Smooth muscle cell (in vitro differentiated cells): Measurements from ENCODE around the gene HSPB6. TPM values are rescaled to one million over a fixed set of nuclear protein-coding genes. Genes with fewer than 3 reads are reported as not detected.

Experiments used
- DNase-seq: peaks from one replicate; lab custom pipeline; 2025; ENCODE audit not compliant: unreplicated experiment; lab: John Stamatoyannopoulos, UW
- H2AFZ ChIP-seq: fragments of 200-600 bp; sonication (generic); 2 replicates; pipeline ENCODE4 v1.6.0; 2016; ENCODE audit warnings: antibody characterized with exemption, low read depth, mild to moderate bottlenecking
- H3F3A ChIP-seq: fragments of 200-600 bp; sonication (generic); 2 replicates; pipeline ENCODE4 v1.6.0; 2017; ENCODE audit warnings: antibody characterized with exemption, low read depth
- H3K27ac ChIP-seq: fragments of 200-600 bp; sonication (generic); 2 replicates; pipeline ENCODE4 v1.5.1; 2016; ENCODE audit warnings: low read depth, mild to moderate bottlenecking
- H3K27me3 ChIP-seq: fragments of 200-600 bp; sonication (generic); 2 replicates; pipeline ENCODE4 v1.6.1; 2016; ENCODE audit warnings: low read depth, mild to moderate bottlenecking
- H3K36me3 ChIP-seq: fragments of 200-600 bp; sonication (generic); 2 replicates; pipeline ENCODE4 v1.5.1; 2016; ENCODE audit warnings: low read depth
- H3K4me1 ChIP-seq: fragments of 200-600 bp; sonication (generic); 2 replicates; pipeline ENCODE4 v1.5.1; 2016; ENCODE audit warnings: low read depth
- H3K4me2 ChIP-seq: fragments of 200-600 bp; sonication (generic); 2 replicates; pipeline ENCODE4 v1.6.0; 2016; ENCODE audit warnings: mild to moderate bottlenecking
- H3K4me3 ChIP-seq: fragments of 200-600 bp; sonication (generic); 2 replicates; pipeline ENCODE4 v1.5.1; 2016; ENCODE audit warnings: mild to moderate bottlenecking
- H3K79me2 ChIP-seq: fragments of 200-600 bp; sonication (generic); 2 replicates; pipeline ENCODE4 v1.6.0; 2016; ENCODE audit warnings: low read depth, mild to moderate bottlenecking
- H3K9ac ChIP-seq: fragments of 200-600 bp; sonication (generic); 2 replicates; pipeline ENCODE4 v1.6.0; 2016; ENCODE audit warnings: low read depth
- H3K9me3 ChIP-seq: fragments of 200-600 bp; sonication (generic); replicated peaks from 2 replicates; pipeline ENCODE4 v1.5.1; 2016; ENCODE audit warnings: low read depth
- H4K20me1 ChIP-seq: fragments of 200-600 bp; sonication (generic); 2 replicates; pipeline ENCODE4 v1.6.0; 2016; ENCODE audit warnings: low read depth
- CTCF ChIP-seq: fragments of 200-600 bp; sonication (generic); IDR thresholded peaks from 2 replicates; pipeline ENCODE4 v1.5.1; 2017; ENCODE audit warnings: borderline replicate concordance, mild to moderate bottlenecking, antibody characterized with exemption; ENCODE audit not compliant: insufficient read depth, poor library complexity, severe bottlenecking
- WGBS: methylation state at CpG from one replicate; pipeline ENCODE4 v1.1.7; 2016; ENCODE audit warnings: low lambda C conversion rate; 5-methylcytosine and 5-hydroxymethylcytosine counted together
- polyA plus RNA-seq: library from polyadenylated mRNA; unstranded; fragments of >200 nt; fragmentation: Nextera tagmentation; extraction: Ambion mirVana; gene quantifications from 2 replicates; pipeline ENCODE4 v1.2.1, GENCODE V29; 2016
- total RNA-seq: library from RNA; depleted of rRNA; stranded (reverse); fragments of >200 nt; gene quantifications from 2 replicates; pipeline ENCODE4 v1.2.3, GENCODE V29; 2014

The HSPB6 gene
- total and polyA plus RNA-seq, 2 experiments from 2014 or later = 19.1 to 254 TPM

- no peak for DNase-seq
- no peak overlapping the region for H3K4me2 ChIP-seq
- H3K27ac ChIP-seq = no peak overlapping the region
- no peak for TF ChIP-seq CTCF
- 98% methylated on average over 24 of the region's 24 CpGs for WGBS
- peaks cover 5% of the 10 kb centered on the region for H3K4me1 ChIP-seq
- H3K9me3 ChIP-seq = no peaks in the 10 kb centered on the region
- H2AFZ ChIP-seq = no peak overlapping the region
- H3K4me3 ChIP-seq = no peak overlapping the region
- H3K36me3 ChIP-seq = peaks cover 6% of the 10 kb centered on the region
- peaks cover 34% of the 10 kb centered on the region for H3K79me2 ChIP-seq
- no peaks in the 10 kb centered on the region for H3K27me3 ChIP-seq
- H3F3A ChIP-seq = no peaks in the 10 kb centered on the region
- H3K9ac ChIP-seq = no peak overlapping the region
- H4K20me1 ChIP-seq = peaks cover 22% of the 10 kb centered on the region
These were observed 33.2 kb downstream of the HSPB6 start for GRCh38 chr19:35723671-35724070.

GRCh38 chr19:35722897-35723296 is 33.9 kb downstream of the HSPB6 start:
- Histone ChIP-seq H3K4me1 (peaks cover 5% of the 10 kb centered on the region), H3K4me3 (no peak overlapping the region), H3K27me3 (no peaks in the 10 kb centered on the region), H3K4me2 (no peak overlapping the region), H3F3A (no peaks in the 10 kb centered on the region), H3K79me2 (peaks cover 39% of the 10 kb centered on the region), H2AFZ (no peak overlapping the region), H3K36me3 (peaks cover 6% of the 10 kb centered on the region), H4K20me1 (peaks cover 25% of the 10 kb centered on the region), H3K9ac (no peak overlapping the region), H3K27ac (no peak overlapping the region), H3K9me3 (no peaks in the 10 kb centered on the region)
- TF ChIP-seq CTCF = no peak
- no peak for DNase-seq
- WGBS = 98% methylated on average over 16 of the region's 16 CpGs

GRCh38 chr19:35722461-35722860 is 34.4 kb downstream of the HSPB6 start:
- H3K27ac ChIP-seq = no peak overlapping the region
- no peaks in the 10 kb centered on the region for H3F3A ChIP-seq
- H3K27me3 ChIP-seq = no peaks in the 10 kb centered on the region
- no peak overlapping the region for H3K4me3 ChIP-seq
- H3K36me3 ChIP-seq = peaks cover 6% of the 10 kb centered on the region
- no peak for TF ChIP-seq CTCF
- no peak overlapping the region for H3K4me2 ChIP-seq
- no peak for DNase-seq
- H3K79me2 ChIP-seq = peaks cover 39% of the 10 kb centered on the region
- H3K9me3 ChIP-seq = no peaks in the 10 kb centered on the region
- WGBS = 98% methylated on average over 14 of the region's 14 CpGs
- peaks cover 5% of the 10 kb centered on the region for H3K4me1 ChIP-seq
- H4K20me1 ChIP-seq = peaks cover 25% of the 10 kb centered on the region
- H2AFZ ChIP-seq = no peak overlapping the region
- no peak overlapping the region for H3K9ac ChIP-seq

GRCh38 chr19:35721374-35721773 is 35.5 kb downstream of the HSPB6 start:
- H3K27me3 ChIP-seq = no peaks in the 10 kb centered on the region
- H3K4me2 ChIP-seq = no peak overlapping the region
- no peaks in the 10 kb centered on the region for H3F3A ChIP-seq
- TF ChIP-seq CTCF = no peak
- H3K4me3 ChIP-seq = no peak overlapping the region
- H3K36me3 ChIP-seq = peaks cover 4% of the 10 kb centered on the region
- no peak overlapping the region for H3K27ac ChIP-seq
- no peak for DNase-seq
- no peaks in the 10 kb centered on the region for H3K9me3 ChIP-seq
- H4K20me1 ChIP-seq = peaks cover 25% of the 10 kb centered on the region
- no peak overlapping the region for H3K9ac ChIP-seq
- peaks cover 5% of the 10 kb centered on the region for H3K4me1 ChIP-seq
- no peak overlapping the region for H2AFZ ChIP-seq
- H3K79me2 ChIP-seq = peaks cover 39% of the 10 kb centered on the region
- 97% methylated on average over 16 of the region's 16 CpGs for WGBS
